Thyroid gland (tissue), 4 donors: ENCODE measurements around the gene LAMB1. TPM values are rescaled to one million over a fixed set of nuclear protein-coding genes. Genes with fewer than 3 reads are reported as not detected.

Source experiments
- DNase-seq, 2 donors: peaks; one replicate each; pipeline ENCODE4 v3.0.0-alpha.2; 2019
- H3K27ac ChIP-seq, 3 donors: fragments of 200-600 bp; sonication (generic); 1 replicate in 2 of 3; 2 replicates in 1 of 3; pipeline ENCODE4 v1.5.1; 2016 to 2019; ENCODE audit warnings: mild to moderate bottlenecking in 1 of 3, moderate library complexity in 1 of 3
- H3K27me3 ChIP-seq: fragments of 200-600 bp; sonication (generic); one replicate; pipeline ENCODE4 v1.5.1; 2019
- H3K36me3 ChIP-seq, 2 donors: fragments of 200-600 bp; sonication (generic); one replicate each; pipeline ENCODE4 v1.5.1; 2016 to 2019
- H3K4me1 ChIP-seq, 2 donors: fragments of 200-600 bp; sonication (generic); one replicate each; pipeline ENCODE4 v1.5.1; 2017 to 2019
- H3K4me3 ChIP-seq, 3 donors: fragments of 200-600 bp; sonication (generic); replicated peaks in 1 of 3; 1 replicate in 2 of 3; 2 replicates in 1 of 3; pipeline ENCODE4 v1.5.1; 2016; ENCODE audit warnings: mild to moderate bottlenecking in 1 of 3
- H3K9me3 ChIP-seq: fragments of 200-600 bp; sonication (generic); one replicate; pipeline ENCODE4 v1.5.1; 2017
- CTCF ChIP-seq, 6 experiments: fragments of 200-600 bp in 3 of 6; fragments of 450-650 bp in 3 of 6; sonication (generic) in 3 of 6; IDR thresholded peaks; one replicate each; pipeline ENCODE4 v1.5.1; 2016 to 2019; ENCODE audit warnings: antibody characterized with exemption in 6 of 6, mild to moderate bottlenecking in 2 of 6, inconsistent platforms in 1 of 6, moderate library complexity in 1 of 6
- POLR2A ChIP-seq, 2 donors: fragments of 450-650 bp; IDR thresholded peaks; one replicate each; pipeline ENCODE4 v1.6.1; 2017; ENCODE audit warnings: antibody characterized with exemption in 2 of 2, mild to moderate bottlenecking in 2 of 2, moderate library complexity in 1 of 2
- WGBS, 2 donors: methylation state at CpG; one replicate each; pipeline ENCODE4 v1.1.5; 2017; 5-methylcytosine and 5-hydroxymethylcytosine counted together
- intact Hi-C: fragments of 100-400 bp; cut with DNase I; formaldehyde crosslinking; loops from one replicate; pipeline ENCODE4 v1.15.1; 2023
- total RNA-seq, 4 donors: library from RNA; depleted of rRNA; stranded (reverse); fragments of >200 nt; gene quantifications; one replicate each; pipeline ENCODE4 v1.2.3, GENCODE V29; 2016

LAMB1 gene
- total RNA-seq, 4 donors from 2014 or later, result 103 to 112 (median 106) TPM

DNA sequence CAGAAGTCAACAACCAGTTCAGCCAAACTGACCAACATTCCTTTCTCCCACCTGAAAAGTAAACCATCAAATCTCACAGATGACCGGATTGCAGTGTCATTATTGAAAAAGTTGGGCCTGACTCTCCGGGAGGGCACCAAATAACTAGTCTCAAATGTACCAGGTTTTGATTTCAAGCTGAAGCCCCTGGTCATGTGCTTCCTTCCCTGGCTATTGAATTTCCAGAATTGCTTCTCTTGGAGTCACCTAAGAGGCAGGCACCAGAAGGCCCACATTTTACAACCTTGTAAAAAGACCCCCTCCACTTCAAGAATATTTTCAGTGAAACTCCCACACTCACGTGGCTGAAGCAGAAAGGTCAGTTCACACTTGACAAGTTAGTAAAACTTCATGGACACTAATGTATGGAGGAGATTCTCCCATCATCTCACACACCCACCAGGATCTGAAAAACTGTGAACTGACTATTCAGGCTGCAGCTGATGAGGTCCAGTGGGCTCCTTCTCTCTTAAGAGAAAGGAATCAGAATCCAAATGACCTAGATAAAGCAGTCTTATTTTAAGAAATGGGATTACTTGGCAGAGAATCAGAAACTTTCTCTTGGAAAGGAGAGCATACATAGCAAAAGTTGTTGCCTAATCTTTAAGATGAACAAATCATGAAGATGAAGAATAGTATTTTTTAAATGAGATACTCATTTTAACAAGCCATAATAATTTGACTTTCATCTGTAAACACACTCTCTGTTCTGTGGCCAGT, 58.4 kb downstream of the LAMB1 start:
- Histone ChIP-seq H3K27ac (peak overlapping the region; percentile 48 to 81 (median 67)), H3K4me1 (peaks cover 19 to 32% of the 10 kb centered on the region in 2 donors), H3K27me3 (no peaks in the 10 kb centered on the region), H3K36me3 (peaks cover 4 to 13% of the 10 kb centered on the region in 2 donors), H3K4me3 (no peak overlapping the region), H3K9me3 (no peaks in the 10 kb centered on the region)
- peak; percentile 21 to 34 for DNase-seq
- intact Hi-C loops, result loop anchor here (10.0 kb wide), 1 partner anchor 60 kb away; the partner anchor contains the start of gene LAMB1
- 24 to 45% methylated on average over 3 of the region's 3 CpGs for WGBS, 2 donors
- TF ChIP-seq CTCF (IDR thresholded peaks at IDR 0.05) (no peak), POLR2A (IDR thresholded peaks at IDR 0.05) (no peak)

DNA sequence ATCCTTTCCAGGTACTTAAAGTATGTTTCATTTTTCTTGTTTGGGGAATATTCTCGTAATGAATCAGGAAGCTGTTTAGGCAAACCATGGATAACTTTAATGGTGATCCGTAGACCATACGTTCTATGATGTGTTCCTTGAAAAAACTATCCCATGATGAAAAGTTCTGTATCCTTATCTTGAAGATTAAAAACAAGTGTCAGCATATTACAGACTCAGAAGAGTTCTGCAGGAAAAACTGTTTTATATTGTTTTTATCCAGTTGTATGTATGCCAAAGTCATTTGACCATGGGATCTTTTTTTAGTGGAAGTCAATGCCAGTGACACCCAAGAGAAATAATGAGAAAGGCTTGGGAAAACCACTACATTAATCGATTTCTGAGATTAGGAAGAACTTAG, 59.9 kb downstream of the LAMB1 start:
- H3K27ac ChIP-seq, result no peak overlapping the region
- H3K27me3 ChIP-seq, result no peaks in the 10 kb centered on the region
- no peak for TF ChIP-seq CTCF (IDR thresholded peaks at IDR 0.05)
- no peak for TF ChIP-seq POLR2A (IDR thresholded peaks at IDR 0.05)
- peaks cover 4 to 9% of the 10 kb centered on the region in 2 donors for H3K36me3 ChIP-seq
- WGBS, 2 donors, result 95 to 96% methylated on average over 4 of the region's 4 CpGs
- intact Hi-C loops, result loop anchor here (10.0 kb wide), 1 partner anchor 62 kb away; the partner anchor contains the start of gene LAMB1
- no peaks in the 10 kb centered on the region for H3K9me3 ChIP-seq
- peaks cover 19 to 27% of the 10 kb centered on the region in 2 donors for H3K4me1 ChIP-seq
- no peak overlapping the region for H3K4me3 ChIP-seq
- no peak for DNase-seq

GRCh38 chr7:107940951-107941350, 62.0 kb downstream of the LAMB1 start:
- WGBS, 2 donors, result 96 to 100% methylated on average over 4 of the region's 4 CpGs
- TF ChIP-seq POLR2A (IDR thresholded peaks at IDR 0.05), result no peak
- no peak for TF ChIP-seq CTCF (IDR thresholded peaks at IDR 0.05)
- no peak for DNase-seq
- peaks cover 19 to 27% of the 10 kb centered on the region in 2 donors for H3K4me1 ChIP-seq
- H3K9me3 ChIP-seq, result no peaks in the 10 kb centered on the region
- no peak overlapping the region for H3K27ac ChIP-seq
- peaks cover 4 to 7% of the 10 kb centered on the region in 2 donors for H3K36me3 ChIP-seq
- no peak overlapping the region for H3K4me3 ChIP-seq
- intact Hi-C loops, result loop anchor here (10.0 kb wide), 1 partner anchor 64 kb away; the partner anchor contains the start of gene LAMB1
- no peaks in the 10 kb centered on the region for H3K27me3 ChIP-seq

DNA sequence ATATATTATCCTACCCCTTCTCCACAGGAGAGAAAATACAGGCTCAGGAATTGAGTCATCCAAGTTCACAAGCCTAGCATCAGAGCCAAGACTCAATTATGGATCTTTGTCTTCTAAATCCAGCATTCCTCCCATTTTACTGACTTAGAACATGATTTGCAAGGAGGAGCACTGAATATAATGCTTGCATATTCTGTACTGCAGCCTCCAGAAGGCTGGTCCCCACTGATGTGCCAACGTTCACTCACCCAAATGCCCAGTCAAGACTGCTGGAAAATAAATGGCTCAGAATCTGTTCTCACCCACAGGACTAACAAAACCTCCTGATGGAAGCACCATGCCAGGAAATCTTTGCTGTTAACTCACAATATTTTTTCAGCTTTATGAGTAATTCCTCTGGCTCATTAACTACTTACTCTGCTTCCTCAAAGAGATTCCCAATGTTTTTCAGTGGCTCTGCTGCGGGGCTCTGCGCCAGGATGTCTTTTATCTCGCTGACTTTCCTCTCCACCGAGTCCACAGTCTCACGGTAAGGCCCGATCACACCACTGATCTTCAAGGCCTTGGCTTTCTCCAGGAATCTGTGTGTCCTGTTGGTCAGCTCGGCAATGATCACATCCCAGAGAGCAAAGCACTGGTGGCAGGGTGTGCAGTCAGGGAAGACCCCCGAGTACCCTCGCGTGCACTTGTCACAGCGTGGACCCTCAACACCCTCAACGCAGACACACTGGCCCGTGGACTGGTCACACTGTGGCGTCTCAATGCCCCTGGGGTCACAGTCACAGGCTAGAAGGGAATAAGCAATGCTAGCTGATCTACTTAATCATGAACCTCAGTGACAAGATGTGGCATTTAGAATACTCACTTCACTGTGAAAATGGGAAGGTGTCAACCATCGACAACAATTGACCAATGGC, 63.1 kb downstream of the LAMB1 start:
- DNase-seq, result peak in 1 of 2 donors; percentile 12
- H3K9me3 ChIP-seq, result no peaks in the 10 kb centered on the region
- intact Hi-C loops, result loop anchor here (10.0 kb wide), 1 partner anchor 65 kb away; the partner anchor contains the start of gene LAMB1
- no peak for TF ChIP-seq POLR2A (IDR thresholded peaks at IDR 0.05)
- TF ChIP-seq CTCF (IDR thresholded peaks at IDR 0.05), result no peak
- H3K36me3 ChIP-seq, result peaks cover 4 to 7% of the 10 kb centered on the region in 2 donors
- WGBS, 2 donors, result 82 to 91% methylated on average over 16 of the region's 16 CpGs
- peak overlapping the region in 2 of 3 donors; percentile 40 to 53 for H3K27ac ChIP-seq
- no peaks in the 10 kb centered on the region for H3K27me3 ChIP-seq
- H3K4me3 ChIP-seq, result no peak overlapping the region
- H3K4me1 ChIP-seq, result peaks cover 14 to 16% of the 10 kb centered on the region in 2 donors
